ENCODE measurements around the gene C6. TPM values are rescaled to one million over a fixed set of nuclear protein-coding genes. Genes with fewer than 3 reads are reported as not detected.

Gene C6
- total RNA-seq, 1 experiment from 2014 or later: not detected

GRCh38 chr5:41145306-41145705, 68.0 kb downstream of the C6 start:
- no peaks in the 10 kb centered on the region for H3K27me3 ChIP-seq (ENCODE audit: insufficient read depth, low read depth)
- no peak overlapping the region for H2AFZ ChIP-seq
- DNase-seq: no peak
- H3K4me2 ChIP-seq: no peak overlapping the region
- ChIA-PET POLR2A (ENCODE audit: unreplicated experiment) (no interaction called here), CTCF (no interaction called here)
- H3K9me3 ChIP-seq (ENCODE audit: insufficient read depth, low read depth): no peaks in the 10 kb centered on the region
- H3K36me3 ChIP-seq (ENCODE audit: low read depth): no peaks in the 10 kb centered on the region
- H3F3A ChIP-seq (ENCODE audit: insufficient read depth, low read depth): no peaks in the 10 kb centered on the region
- no peaks in the 10 kb centered on the region for H4K20me1 ChIP-seq (ENCODE audit: insufficient read depth)
- TF ChIP-seq, protein P1, sequence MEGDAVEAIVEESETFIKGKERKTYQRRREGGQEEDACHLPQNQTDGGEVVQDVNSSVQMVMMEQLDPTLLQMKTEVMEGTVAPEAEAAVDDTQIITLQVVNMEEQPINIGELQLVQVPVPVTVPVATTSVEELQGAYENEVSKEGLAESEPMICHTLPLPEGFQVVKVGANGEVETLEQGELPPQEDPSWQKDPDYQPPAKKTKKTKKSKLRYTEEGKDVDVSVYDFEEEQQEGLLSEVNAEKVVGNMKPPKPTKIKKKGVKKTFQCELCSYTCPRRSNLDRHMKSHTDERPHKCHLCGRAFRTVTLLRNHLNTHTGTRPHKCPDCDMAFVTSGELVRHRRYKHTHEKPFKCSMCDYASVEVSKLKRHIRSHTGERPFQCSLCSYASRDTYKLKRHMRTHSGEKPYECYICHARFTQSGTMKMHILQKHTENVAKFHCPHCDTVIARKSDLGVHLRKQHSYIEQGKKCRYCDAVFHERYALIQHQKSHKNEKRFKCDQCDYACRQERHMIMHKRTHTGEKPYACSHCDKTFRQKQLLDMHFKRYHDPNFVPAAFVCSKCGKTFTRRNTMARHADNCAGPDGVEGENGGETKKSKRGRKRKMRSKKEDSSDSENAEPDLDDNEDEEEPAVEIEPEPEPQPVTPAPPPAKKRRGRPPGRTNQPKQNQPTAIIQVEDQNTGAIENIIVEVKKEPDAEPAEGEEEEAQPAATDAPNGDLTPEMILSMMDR (conservative IDR thresholded peaks at IDR 0.05): no peak
- no peak for TF ChIP-seq EZH2 (IDR thresholded peaks at IDR 0.05; ENCODE audit: low read depth)
- no TSS peak for BruUV-seq (replicated peaks)
- H3K9me2 ChIP-seq (ENCODE audit: insufficient read depth): no peaks in the 10 kb centered on the region; the same call in 1 of the 2 replicates
- no peak overlapping the region for H3K4me3 ChIP-seq
- intact Hi-C loops (cut with micrococcal nuclease; ENCODE audit: unreplicated experiment): no loop called here
- H3K27ac ChIP-seq: no peak overlapping the region
- no peaks in the 10 kb centered on the region for H3K79me2 ChIP-seq (ENCODE audit: low read depth)
- no peaks in the 10 kb centered on the region for H3K4me1 ChIP-seq (replicated peaks; ENCODE audit: insufficient read depth)

- Histone ChIP-seq H3K36me3 (ENCODE audit: low read depth) (no peaks in the 10 kb centered on the region), H3K79me2 (ENCODE audit: low read depth) (no peaks in the 10 kb centered on the region), H3K9me3 (ENCODE audit: insufficient read depth, low read depth) (no peaks in the 10 kb centered on the region), H4K20me1 (ENCODE audit: insufficient read depth) (no peaks in the 10 kb centered on the region), H3K4me1 (replicated peaks; ENCODE audit: insufficient read depth) (no peaks in the 10 kb centered on the region), H3F3A (ENCODE audit: insufficient read depth, low read depth) (no peaks in the 10 kb centered on the region), H3K4me2 (no peak overlapping the region), H3K4me3 (no peak overlapping the region), H2AFZ (no peak overlapping the region), H3K27ac (no peak overlapping the region), H3K9me2 (ENCODE audit: insufficient read depth) (no peaks in the 10 kb centered on the region; the same call in 1 of the 2 replicates), H3K27me3 (ENCODE audit: insufficient read depth, low read depth) (no peaks in the 10 kb centered on the region)
- ChIA-PET POLR2A (ENCODE audit: unreplicated experiment) (interaction anchor here (0.7 kb wide), 1 partner anchor 35 kb away, joined by 4 read pairs; no protein-coding TSS in a partner anchor), CTCF (no interaction called here)
- TF ChIP-seq, protein P1 (conservative IDR thresholded peaks at IDR 0.05): no peak
- TF ChIP-seq EZH2 (IDR thresholded peaks at IDR 0.05; ENCODE audit: low read depth): no peak
- intact Hi-C loops (cut with micrococcal nuclease; ENCODE audit: unreplicated experiment): no loop called here
- no TSS peak for BruUV-seq (replicated peaks)
- DNase-seq: no peak
These were observed 70.0 kb downstream of the C6 start for GRCh38 chr5:41143131-41143901.

DNA sequence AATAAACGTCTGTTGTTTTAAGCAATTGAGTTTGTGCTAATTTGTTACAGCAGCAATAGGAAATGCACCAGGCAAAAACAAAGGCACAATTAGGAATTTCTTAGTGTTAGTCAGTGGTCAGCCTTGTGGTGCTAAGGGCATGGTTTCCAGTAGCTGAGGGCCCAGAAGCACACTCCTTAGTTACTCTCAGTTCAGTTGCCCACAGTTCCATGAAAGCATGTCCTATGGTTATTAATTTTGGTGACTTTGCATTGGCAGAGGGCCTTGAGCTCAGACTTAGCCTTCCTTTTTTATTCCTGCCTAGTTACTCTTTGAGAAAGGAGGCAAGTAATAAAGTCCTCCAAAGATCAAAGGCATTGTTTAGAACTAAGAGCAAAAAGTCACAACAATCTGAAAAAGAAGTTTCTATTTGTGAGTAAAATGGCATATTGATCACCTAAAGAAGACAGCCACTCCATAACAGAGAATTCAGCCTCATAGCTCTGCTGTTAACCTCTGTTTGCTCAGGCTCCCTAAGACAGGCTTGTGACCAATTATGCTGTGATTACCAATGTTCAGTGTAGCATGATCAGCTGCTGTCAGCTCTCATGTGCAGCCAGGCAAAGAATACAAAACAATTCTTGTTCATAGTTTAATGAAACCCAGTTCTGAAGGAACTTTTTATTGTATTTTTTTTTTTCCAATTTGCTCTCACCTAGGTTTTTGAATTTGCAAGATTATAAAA, 85.2 kb downstream of the C6 start:
- Histone ChIP-seq H2AFZ (no peak overlapping the region), H3K4me3 (no peak overlapping the region), H4K20me1 (ENCODE audit: insufficient read depth) (no peaks in the 10 kb centered on the region), H3K9me2 (ENCODE audit: insufficient read depth) (peaks cover 4% of the 10 kb centered on the region; the same call in 1 of the 2 replicates), H3K27ac (no peak overlapping the region), H3K36me3 (ENCODE audit: low read depth) (no peaks in the 10 kb centered on the region), H3K9me3 (ENCODE audit: insufficient read depth, low read depth) (no peaks in the 10 kb centered on the region; the same call in 1 of the 2 replicates), H3F3A (ENCODE audit: insufficient read depth, low read depth) (no peaks in the 10 kb centered on the region), H3K4me2 (no peak overlapping the region), H3K79me2 (ENCODE audit: low read depth) (no peaks in the 10 kb centered on the region), H3K27me3 (ENCODE audit: insufficient read depth, low read depth) (no peaks in the 10 kb centered on the region), H3K4me1 (replicated peaks; ENCODE audit: insufficient read depth) (no peaks in the 10 kb centered on the region)
- BruUV-seq (replicated peaks): no TSS peak
- intact Hi-C loops (cut with micrococcal nuclease; ENCODE audit: unreplicated experiment): no loop called here
- DNase-seq: no peak
- CTCF ChIA-PET: no interaction called here
- no peak for TF ChIP-seq EZH2 (IDR thresholded peaks at IDR 0.05; ENCODE audit: low read depth)
- POLR2A ChIA-PET (ENCODE audit: unreplicated experiment): no interaction called here
